Measurements from ENCODE around the gene JAK1. TPM values are rescaled to one million over a fixed set of nuclear protein-coding genes. Genes with fewer than 3 reads are reported as not detected.

JAK1 gene
- total and polyA plus RNA-seq, 2 experiments from 2014 or later: 90.8 to 124 TPM

- Histone ChIP-seq H3K27me3 (replicated peaks; ENCODE audit: insufficient read depth) (no peaks in the 10 kb centered on the region), H3K9me3 (ENCODE audit: low read depth) (no peaks in the 10 kb centered on the region), H3K79me2 (ENCODE audit: insufficient read depth) (no peaks in the 10 kb centered on the region), H3K9ac (no peak overlapping the region), H3K4me2 (ENCODE audit: unreplicated experiment) (no peak overlapping the region), H2AFZ (no peak overlapping the region), H3K4me1 (ENCODE audit: insufficient read depth) (no peaks in the 10 kb centered on the region), H3K9me2 (ENCODE audit: insufficient read depth) (no peaks in the 10 kb centered on the region), H3K4me3 (no peak overlapping the region), H3K27ac (no peak overlapping the region), H4K20me1 (ENCODE audit: insufficient read depth) (no peaks in the 10 kb centered on the region), H3K36me3 (ENCODE audit: low read depth) (no peaks in the 10 kb centered on the region), H3F3A (ENCODE audit: insufficient read depth) (no peaks in the 10 kb centered on the region)
- 93 to 98% methylated on average over 6 of the region's 6 CpGs for WGBS, 2 experiments (ENCODE audit: low coverage in 1 of 2, low lambda C conversion rate in 2 of 2, missing lambda C conversion rate in 2 of 2)
- no peak for DNase-seq
- in situ Hi-C loops (cut with MboI): no loop called here
- TF ChIP-seq EZH2phosphoT487 (IDR thresholded peaks at IDR 0.05; ENCODE audit: insufficient read depth, low read depth) (no peak), EZH2 (IDR thresholded peaks at IDR 0.05; ENCODE audit: insufficient read depth, poor library complexity, severe bottlenecking) (no peak)
Observed at GRCh38 chr1:64801851-64802523, 164.4 kb downstream of the JAK1 start.

GRCh38 chr1:64798872-64799271 lies 167.5 kb downstream of the JAK1 start:
- no peaks in the 10 kb centered on the region for H3K27me3 ChIP-seq (replicated peaks; ENCODE audit: insufficient read depth)
- H3K9me2 ChIP-seq (ENCODE audit: insufficient read depth): no peaks in the 10 kb centered on the region
- in situ Hi-C loops (cut with MboI): no loop called here
- no peak overlapping the region for H2AFZ ChIP-seq
- no peak for TF ChIP-seq EZH2 (IDR thresholded peaks at IDR 0.05; ENCODE audit: insufficient read depth, poor library complexity, severe bottlenecking)
- TF ChIP-seq EZH2phosphoT487 (IDR thresholded peaks at IDR 0.05; ENCODE audit: insufficient read depth, low read depth): no peak
- no peaks in the 10 kb centered on the region for H3K79me2 ChIP-seq (ENCODE audit: insufficient read depth)
- no peaks in the 10 kb centered on the region for H3K9me3 ChIP-seq (ENCODE audit: low read depth)
- H3K9ac ChIP-seq: no peak overlapping the region
- H3F3A ChIP-seq (ENCODE audit: insufficient read depth): no peaks in the 10 kb centered on the region
- no peak overlapping the region for H3K4me2 ChIP-seq (ENCODE audit: unreplicated experiment)
- H3K4me1 ChIP-seq (ENCODE audit: insufficient read depth): no peaks in the 10 kb centered on the region
- H3K36me3 ChIP-seq (ENCODE audit: low read depth): no peaks in the 10 kb centered on the region
- H3K27ac ChIP-seq: no peak overlapping the region
- no peak overlapping the region for H3K4me3 ChIP-seq
- no peaks in the 10 kb centered on the region for H4K20me1 ChIP-seq (ENCODE audit: insufficient read depth)
- DNase-seq: no peak

GRCh38 chr1:64790832-64791487 lies 175.4 kb downstream of the JAK1 start:
- Histone ChIP-seq H3K79me2 (ENCODE audit: insufficient read depth) (no peaks in the 10 kb centered on the region), H3K4me3 (no peak overlapping the region), H3K27me3 (replicated peaks; ENCODE audit: insufficient read depth) (no peaks in the 10 kb centered on the region), H3K36me3 (ENCODE audit: low read depth) (no peaks in the 10 kb centered on the region), H3K9me3 (ENCODE audit: low read depth) (no peaks in the 10 kb centered on the region), H3K9me2 (ENCODE audit: insufficient read depth) (no peaks in the 10 kb centered on the region), H4K20me1 (ENCODE audit: insufficient read depth) (no peaks in the 10 kb centered on the region), H2AFZ (no peak overlapping the region), H3F3A (ENCODE audit: insufficient read depth) (no peaks in the 10 kb centered on the region), H3K9ac (no peak overlapping the region), H3K4me2 (ENCODE audit: unreplicated experiment) (no peak overlapping the region), H3K27ac (no peak overlapping the region), H3K4me1 (ENCODE audit: insufficient read depth) (no peaks in the 10 kb centered on the region)
- DNase-seq: no peak
- 63 to 75% methylated on average over 2 of the region's 2 CpGs for WGBS, 2 experiments (ENCODE audit: low coverage in 1 of 2, low lambda C conversion rate in 2 of 2, missing lambda C conversion rate in 2 of 2)
- TF ChIP-seq EZH2 (IDR thresholded peaks at IDR 0.05; ENCODE audit: insufficient read depth, poor library complexity, severe bottlenecking) (no peak), EZH2phosphoT487 (IDR thresholded peaks at IDR 0.05; ENCODE audit: insufficient read depth, low read depth) (no peak)
- in situ Hi-C loops (cut with MboI): no loop called here

Small RNA genes lying within 50 kb of the gene (small RNA-seq; reads per million reads assigned to genes)
- not detected for gene AL606517.2 (ENCODE audit: low read depth, low replicate concordance)

Other genes with a start within 250 kb of the JAK1 start
- 2.4 and 5.1 TPM in 2 replicates for gene RAVER2, start 221.5 kb downstream of the JAK1 start, total RNA-seq (2014; rRNA removed; shearing (Covaris generic))
- gene RAVER2, start 221.5 kb downstream of the JAK1 start, polyA plus RNA-seq (2016; fragmentation: Nextera tagmentation; extraction: Ambion mirVana): 0.63 and 0.71 TPM in 2 replicates
- 49.1 and 65.4 TPM in 2 replicates for gene AK4, start 181.7 kb upstream of the JAK1 start, total RNA-seq (2014; rRNA removed; shearing (Covaris generic))
- gene AK4, start 181.7 kb upstream of the JAK1 start, polyA plus RNA-seq (2016; fragmentation: Nextera tagmentation; extraction: Ambion mirVana): 108 and 110 TPM in 2 replicates

Measured in GM23248 (cell line).